T-helper 1 cell treated with Interleukin-12 subunit alpha and Interleukin-12 subunit beta and Interleukin-4 antibody, amounts not matched to agents 30 μg/mL and 1 μg/mL, for 36 hours (primary cell): ENCODE data around the gene JAKMIP1.

ENCODE experiments used
- H3K27ac Mint-ChIP-seq: one replicate; pipeline ENCODE4 v1.8.0; 2021; ENCODE audit warnings: mild to moderate bottlenecking, mixed read lengths
- H3K27me3 Mint-ChIP-seq: one replicate; pipeline ENCODE4 v1.8.0; 2021; ENCODE audit warnings: low read depth, mixed read lengths
- H3K36me3 Mint-ChIP-seq: one replicate; pipeline ENCODE4 v1.8.0; 2021; ENCODE audit warnings: low read depth, mixed read lengths
- H3K4me1 Mint-ChIP-seq: one replicate; pipeline ENCODE4 v1.8.0; 2021; ENCODE audit warnings: low read depth, mixed read lengths
- H3K4me3 Mint-ChIP-seq: one replicate; pipeline ENCODE4 v1.8.0; 2021; ENCODE audit warnings: mild to moderate bottlenecking, moderate library complexity, mixed read lengths
- H3K9me3 Mint-ChIP-seq: one replicate; pipeline ENCODE4 v1.8.0; 2021; ENCODE audit warnings: mixed read lengths

The JAKMIP1 gene

DNA sequence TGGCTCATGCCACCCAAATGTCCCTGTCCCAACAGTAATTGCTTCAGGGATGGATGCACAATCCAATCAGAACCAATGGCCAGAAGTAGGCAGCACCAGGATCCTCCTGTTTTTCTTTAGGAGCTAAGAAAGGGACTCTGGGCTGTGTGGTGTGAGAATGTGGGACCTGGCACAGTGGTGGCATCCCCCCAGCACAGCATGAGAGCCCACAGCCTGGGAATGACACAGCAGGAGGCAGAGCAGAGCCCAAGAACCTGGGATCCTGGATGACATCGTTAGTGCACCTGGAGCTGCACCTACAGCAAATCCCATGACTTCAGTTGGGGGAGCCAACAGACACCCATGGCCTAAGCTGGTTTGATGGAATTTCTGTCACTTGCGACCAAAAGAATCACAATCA, 111.4 kb downstream of the JAKMIP1 start:
- no peak overlapping the region for H3K27ac Mint-ChIP-seq
- H3K9me3 Mint-ChIP-seq: peaks cover 4% of the 10 kb centered on the region
- peaks cover 15% of the 10 kb centered on the region for H3K36me3 Mint-ChIP-seq
- H3K4me1 Mint-ChIP-seq: peaks cover 15% of the 10 kb centered on the region
- no peak overlapping the region for H3K4me3 Mint-ChIP-seq
- no peaks in the 10 kb centered on the region for H3K27me3 Mint-ChIP-seq

GRCh38 chr4:6087669-6088341, 112.5 kb downstream of the JAKMIP1 start:
- H3K9me3 Mint-ChIP-seq: peaks cover 4% of the 10 kb centered on the region
- H3K27me3 Mint-ChIP-seq: no peaks in the 10 kb centered on the region
- H3K27ac Mint-ChIP-seq: no peak overlapping the region
- H3K36me3 Mint-ChIP-seq: peaks cover 16% of the 10 kb centered on the region
- peaks cover 12% of the 10 kb centered on the region for H3K4me1 Mint-ChIP-seq
- H3K4me3 Mint-ChIP-seq: no peak overlapping the region

- peaks cover 18% of the 10 kb centered on the region for H3K36me3 Mint-ChIP-seq
Observed at GRCh38 chr4:6086846-6087245, 113.5 kb downstream of the JAKMIP1 start.

GRCh38 chr4:6085691-6086628, 114.4 kb downstream of the JAKMIP1 start:
- peaks cover 27% of the 10 kb centered on the region for H3K36me3 Mint-ChIP-seq
- H3K27ac Mint-ChIP-seq: no peak overlapping the region
- no peak overlapping the region for H3K4me3 Mint-ChIP-seq
- H3K4me1 Mint-ChIP-seq: no peaks in the 10 kb centered on the region
- H3K27me3 Mint-ChIP-seq: no peaks in the 10 kb centered on the region
- no peaks in the 10 kb centered on the region for H3K9me3 Mint-ChIP-seq

More at GRCh38 chr4:6086846-6087245, 113.5 kb downstream of the JAKMIP1 start:
- H3K27me3 Mint-ChIP-seq: no peaks in the 10 kb centered on the region
- no peak overlapping the region for H3K4me3 Mint-ChIP-seq
- peaks cover 5% of the 10 kb centered on the region for H3K4me1 Mint-ChIP-seq
- no peaks in the 10 kb centered on the region for H3K9me3 Mint-ChIP-seq
- no peak overlapping the region for H3K27ac Mint-ChIP-seq

DNA sequence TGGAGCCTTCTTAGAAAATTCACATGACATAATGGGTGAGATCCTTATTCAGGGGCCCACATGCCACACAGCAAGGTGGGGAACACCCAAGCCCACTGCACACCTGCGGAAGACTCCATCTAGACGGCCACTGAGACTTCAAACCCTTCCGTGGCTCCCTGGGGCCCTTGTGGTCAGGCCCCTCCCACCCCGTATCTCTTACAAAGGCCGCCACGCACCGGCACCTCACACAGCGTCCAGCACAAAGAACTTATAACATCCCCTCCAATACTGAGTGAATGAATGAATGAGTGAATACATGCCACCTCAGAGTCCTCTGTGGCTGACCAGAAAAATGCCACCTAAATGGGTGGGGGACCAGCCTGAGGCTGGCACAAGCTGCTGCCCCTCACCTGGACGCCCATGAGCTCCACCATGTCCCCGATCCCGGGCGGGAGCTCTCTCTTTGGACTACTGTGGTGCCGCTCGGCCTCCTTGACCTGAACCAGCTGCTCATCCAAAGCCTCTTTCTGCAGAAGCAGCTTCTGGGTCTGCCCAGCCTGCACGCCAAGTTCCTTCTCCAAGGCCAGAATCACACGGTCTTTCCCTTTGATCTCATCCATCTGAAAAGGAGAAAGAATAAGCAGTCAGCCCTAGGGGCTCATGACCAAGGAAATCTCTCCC, 115.2 kb downstream of the JAKMIP1 start:
- H3K27ac Mint-ChIP-seq: no peak overlapping the region
- H3K36me3 Mint-ChIP-seq: peaks cover 34% of the 10 kb centered on the region
- H3K27me3 Mint-ChIP-seq: no peaks in the 10 kb centered on the region
- no peaks in the 10 kb centered on the region for H3K4me1 Mint-ChIP-seq
- no peak overlapping the region for H3K4me3 Mint-ChIP-seq
- H3K9me3 Mint-ChIP-seq: no peaks in the 10 kb centered on the region

DNA sequence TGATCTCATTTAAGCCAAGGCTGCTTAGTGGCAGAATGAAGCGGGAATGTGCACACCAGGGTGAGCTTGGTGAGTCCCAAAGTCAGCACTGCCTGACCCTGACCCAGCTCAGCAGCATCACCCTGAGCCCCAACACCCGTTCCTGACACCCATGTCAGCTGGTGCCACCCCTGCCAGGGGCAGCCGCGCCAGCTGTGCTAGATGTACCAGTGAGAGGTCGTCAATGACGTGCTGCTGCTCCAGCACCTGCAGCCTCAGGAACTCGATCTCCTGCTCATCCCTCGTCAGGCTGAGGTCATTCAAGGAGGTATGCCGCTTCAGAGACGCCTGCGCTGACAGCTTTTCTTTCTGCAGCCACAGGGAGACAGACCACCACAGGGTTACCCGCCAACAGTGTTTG, 120.4 kb downstream of the JAKMIP1 start:
- Mint-ChIP-seq H3K4me1 (no peaks in the 10 kb centered on the region), H3K27me3 (no peaks in the 10 kb centered on the region), H3K27ac (no peak overlapping the region), H3K9me3 (no peaks in the 10 kb centered on the region), H3K36me3 (peaks cover 40% of the 10 kb centered on the region), H3K4me3 (no peak overlapping the region)

GRCh38 chr4:6078560-6078959, 121.8 kb downstream of the JAKMIP1 start:
- Mint-ChIP-seq H3K36me3 (peaks cover 41% of the 10 kb centered on the region), H3K4me3 (no peak overlapping the region), H3K27ac (no peak overlapping the region)

DNA sequence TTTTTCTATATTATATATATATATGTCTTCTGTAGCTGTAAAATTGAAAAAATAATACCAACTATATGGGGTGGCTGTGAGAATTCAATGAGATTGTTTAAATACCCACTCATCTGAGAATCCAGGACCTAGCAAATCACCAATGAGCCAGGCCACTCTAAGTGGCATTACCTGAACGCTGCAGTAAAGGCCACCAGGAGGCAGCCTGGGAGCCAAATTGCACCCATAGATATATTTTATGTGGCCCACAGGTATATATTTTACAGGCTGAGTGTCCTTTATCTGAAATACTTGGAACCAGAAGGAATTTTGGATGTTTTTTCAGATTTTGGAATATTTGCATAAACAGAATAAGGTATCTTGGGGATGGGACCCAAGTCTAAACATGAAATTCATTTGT, 124.0 kb downstream of the JAKMIP1 start:
- Mint-ChIP-seq H3K36me3 (peaks cover 32% of the 10 kb centered on the region), H3K27me3 (no peaks in the 10 kb centered on the region), H3K9me3 (no peaks in the 10 kb centered on the region), H3K4me1 (peaks cover 2% of the 10 kb centered on the region), H3K4me3 (no peak overlapping the region), H3K27ac (no peak overlapping the region)

More at GRCh38 chr4:6078560-6078959, 121.8 kb downstream of the JAKMIP1 start:
- Mint-ChIP-seq H3K27me3 (no peaks in the 10 kb centered on the region), H3K9me3 (no peaks in the 10 kb centered on the region), H3K4me1 (no peaks in the 10 kb centered on the region)

DNA sequence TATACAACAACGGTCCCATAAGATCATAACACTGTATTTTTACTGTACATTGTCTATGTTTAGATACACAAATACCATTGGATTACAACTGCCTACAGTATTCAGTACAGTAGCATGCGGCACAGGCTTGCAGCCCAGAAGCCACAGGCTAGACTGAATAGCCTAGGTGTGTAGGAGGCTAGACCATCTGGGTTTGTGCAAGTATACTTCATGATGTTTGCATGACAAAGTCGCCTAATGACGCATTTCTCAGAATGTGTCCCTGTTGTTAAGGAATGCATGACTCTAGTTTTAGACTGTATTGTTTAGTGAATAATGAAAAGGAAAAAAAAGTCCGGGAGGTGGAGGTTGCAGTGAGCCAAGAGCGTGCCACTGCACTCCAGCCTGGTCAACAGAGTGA, 125.6 kb downstream of the JAKMIP1 start:
- Mint-ChIP-seq H3K36me3 (peaks cover 17% of the 10 kb centered on the region), H3K9me3 (no peaks in the 10 kb centered on the region), H3K4me1 (peaks cover 2% of the 10 kb centered on the region), H3K4me3 (no peak overlapping the region), H3K27me3 (no peaks in the 10 kb centered on the region), H3K27ac (no peak overlapping the region)

DNA sequence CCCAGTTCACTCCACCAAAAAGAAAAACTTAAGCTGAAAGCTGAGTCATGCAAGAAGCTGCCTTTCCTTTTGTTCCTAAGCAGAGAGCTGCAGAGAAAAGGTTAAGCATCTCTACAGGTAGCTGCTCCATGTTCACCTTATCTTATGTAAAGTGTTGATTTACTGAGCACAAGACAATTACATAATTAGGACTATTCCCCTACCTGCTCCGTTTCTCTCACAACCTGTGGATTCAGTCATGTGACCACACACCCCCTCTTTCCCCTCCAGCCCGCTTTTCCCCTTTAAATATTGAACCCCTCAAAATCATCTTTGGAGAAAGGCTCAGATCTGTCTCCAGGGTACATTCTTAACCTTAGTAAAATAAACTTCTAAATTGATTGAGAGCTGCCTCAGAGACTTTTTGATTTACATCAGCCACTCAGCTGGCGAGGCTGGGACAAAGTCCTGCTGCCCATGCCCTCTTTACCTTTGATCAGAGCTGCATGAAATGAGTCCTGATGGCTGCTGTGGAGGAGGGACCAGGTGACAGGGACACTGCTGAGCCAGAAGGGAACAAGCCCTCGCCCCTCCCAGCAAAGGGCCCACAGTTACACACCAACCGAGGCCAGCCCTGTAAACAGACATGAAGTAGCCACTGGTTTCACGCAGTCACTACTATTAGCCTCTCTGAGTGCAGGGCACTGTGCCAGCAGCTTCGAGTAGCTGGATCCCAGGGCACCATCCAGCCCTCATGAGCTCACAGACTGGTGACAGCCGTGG, 128.2 kb downstream of the JAKMIP1 start:
- no peak overlapping the region for H3K27ac Mint-ChIP-seq

GRCh38 chr4:6071191-6071958, 129.0 kb downstream of the JAKMIP1 start:
- peaks cover 2% of the 10 kb centered on the region for H3K4me1 Mint-ChIP-seq
- no peak overlapping the region for H3K27ac Mint-ChIP-seq
- H3K27me3 Mint-ChIP-seq: no peaks in the 10 kb centered on the region
- H3K36me3 Mint-ChIP-seq: peaks cover 15% of the 10 kb centered on the region
- no peaks in the 10 kb centered on the region for H3K9me3 Mint-ChIP-seq
- H3K4me3 Mint-ChIP-seq: no peak overlapping the region

More for the DNA sequence above, 128.2 kb downstream of the JAKMIP1 start:
- H3K36me3 Mint-ChIP-seq: peaks cover 13% of the 10 kb centered on the region
- H3K4me3 Mint-ChIP-seq: no peak overlapping the region
- no peaks in the 10 kb centered on the region for H3K27me3 Mint-ChIP-seq
- peaks cover 2% of the 10 kb centered on the region for H3K4me1 Mint-ChIP-seq
- H3K9me3 Mint-ChIP-seq: no peaks in the 10 kb centered on the region

DNA sequence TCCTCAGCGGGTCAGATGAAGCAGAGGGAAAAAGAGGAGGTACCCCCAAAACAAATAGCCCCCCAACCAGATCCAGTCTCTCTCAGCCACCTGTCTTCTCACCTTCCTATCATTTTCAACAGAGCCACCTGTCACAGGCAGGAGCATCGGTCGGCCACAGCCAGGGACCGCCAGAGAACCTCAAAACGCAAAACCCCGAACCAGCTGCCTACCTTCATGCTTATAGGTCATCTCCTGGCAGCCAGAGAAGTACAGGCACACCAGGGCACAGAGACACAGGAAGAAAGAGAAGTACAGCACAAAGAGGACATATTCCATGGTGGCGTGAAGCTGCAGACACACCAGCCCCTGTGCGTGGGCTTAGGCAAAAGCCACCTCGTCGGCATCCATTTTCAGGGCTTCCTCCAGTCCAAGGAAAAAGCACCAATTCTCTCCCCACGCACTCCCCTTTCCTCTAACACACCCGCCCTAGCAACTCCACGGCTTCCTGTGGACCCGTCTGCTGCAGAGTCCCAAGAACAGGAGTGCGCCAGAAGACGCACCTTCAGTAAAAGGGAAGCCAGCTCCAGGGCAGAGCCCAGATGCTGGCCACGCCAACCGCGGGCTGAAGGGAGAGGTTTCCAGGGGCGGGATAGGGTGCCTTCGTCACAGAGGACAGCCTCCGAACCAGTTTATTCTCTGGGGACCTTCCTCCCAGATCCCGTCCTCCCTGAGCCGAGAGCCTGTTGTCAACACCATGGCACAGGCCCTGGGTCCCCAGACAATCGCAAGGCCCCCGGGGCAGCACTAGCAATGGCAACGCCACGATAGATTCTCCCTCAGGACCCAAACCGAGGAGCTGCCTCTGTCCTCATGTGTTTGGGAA, 130.3 kb downstream of the JAKMIP1 start:
- no peaks in the 10 kb centered on the region for H3K27me3 Mint-ChIP-seq
- H3K4me1 Mint-ChIP-seq: peaks cover 2% of the 10 kb centered on the region
- H3K27ac Mint-ChIP-seq: no peak overlapping the region
- H3K4me3 Mint-ChIP-seq: no peak overlapping the region
- no peaks in the 10 kb centered on the region for H3K9me3 Mint-ChIP-seq
- peaks cover 11% of the 10 kb centered on the region for H3K36me3 Mint-ChIP-seq

GRCh38 chr4:6068986-6069385, 131.4 kb downstream of the JAKMIP1 start:
- no peaks in the 10 kb centered on the region for H3K27me3 Mint-ChIP-seq
- H3K4me3 Mint-ChIP-seq: no peak overlapping the region
- no peaks in the 10 kb centered on the region for H3K9me3 Mint-ChIP-seq
- H3K36me3 Mint-ChIP-seq: peaks cover 13% of the 10 kb centered on the region
- H3K27ac Mint-ChIP-seq: no peak overlapping the region
- H3K4me1 Mint-ChIP-seq: peaks cover 2% of the 10 kb centered on the region
